Thymus (tissue), 11 donors: ENCODE measurements around the gene LRRC14B. TPM values are rescaled to one million over a fixed set of nuclear protein-coding genes. Genes with fewer than 3 reads are reported as not detected.

ENCODE experiments used
- DNase-seq, 9 donors: peaks; one replicate each; pipeline ENCODE4 v3.0.0-alpha.2; 2013; ENCODE audit warnings: low spot score in 9 of 9, low read depth in 6 of 9, missing footprints in 1 of 9
- H3K27ac ChIP-seq, 2 donors: one replicate each; pipeline ENCODE4 v1.5.1; 2013; ENCODE audit warnings: control low read depth in 1 of 2, low read depth in 1 of 2, low read length in 1 of 2, mild to moderate bottlenecking in 1 of 2, moderate library complexity in 1 of 2
- H3K27me3 ChIP-seq, 2 donors: one replicate each; pipeline ENCODE4 v1.5.1; 2013; ENCODE audit warnings: low read length in 1 of 2; ENCODE audit not compliant: control insufficient read depth in 2 of 2, insufficient read depth in 1 of 2
- H3K36me3 ChIP-seq, 2 donors: one replicate each; pipeline ENCODE4 v1.5.1; 2013; ENCODE audit warnings: low read length in 1 of 2, mild to moderate bottlenecking in 1 of 2, moderate library complexity in 1 of 2; ENCODE audit not compliant: control insufficient read depth in 2 of 2, insufficient read depth in 2 of 2
- H3K4me1 ChIP-seq, 2 donors: one replicate each; pipeline ENCODE4 v1.5.1; 2013; ENCODE audit warnings: low read length in 2 of 2; ENCODE audit not compliant: control insufficient read depth in 2 of 2, insufficient read depth in 2 of 2
- H3K4me3 ChIP-seq, 2 donors: one replicate each; pipeline ENCODE4 v1.5.1; 2013; ENCODE audit warnings: low read length in 2 of 2, control low read depth in 1 of 2, mild to moderate bottlenecking in 1 of 2
- H3K9me3 ChIP-seq, 2 donors: one replicate each; pipeline ENCODE4 v1.5.1; 2013; ENCODE audit warnings: low read length in 1 of 2, mild to moderate bottlenecking in 1 of 2; ENCODE audit not compliant: control insufficient read depth in 2 of 2, insufficient read depth in 1 of 2
- WGBS: extraction: QIAGEN DNeasy Blood & Tissue Kit; methylation state at CpG from one replicate; pipeline ENCODE4 v1.1.7; 2013; 5-methylcytosine and 5-hydroxymethylcytosine counted together
- polyA plus RNA-seq: library from polyadenylated mRNA; stranded (reverse); fragments of 200-250 nt; gene quantifications from one replicate; pipeline ENCODE4 v1.2.3, GENCODE V29; 2013
- total RNA-seq: library from RNA; stranded (reverse); fragments of 120-200 nt; gene quantifications from one replicate; pipeline ENCODE4 v1.2.4, GENCODE V29; 2013
- donor health status: healthy.

Gene LRRC14B
- total and polyA plus RNA-seq, 2 donors: 0.02 to 0.90 TPM

- DNase-seq: no peak
- Histone ChIP-seq H3K4me3 (no peak overlapping the region), H3K27me3 (peaks cover 0 to 4% of the 10 kb centered on the region in 2 donors), H3K9me3 (no peaks in the 10 kb centered on the region), H3K27ac (no peak overlapping the region), H3K4me1 (peaks cover 13 to 46% of the 10 kb centered on the region in 2 donors), H3K36me3 (no peaks in the 10 kb centered on the region)
- WGBS: 79% methylated on average over 21 of the region's 21 CpGs
Observed at GRCh38 chr5:187617-188451, 3.5 kb upstream of the LRRC14B start.

GRCh38 chr5:188488-189481, 2.5 kb upstream of the LRRC14B start:
- no peaks in the 10 kb centered on the region for H3K9me3 ChIP-seq
- peaks cover 13 to 48% of the 10 kb centered on the region in 2 donors for H3K4me1 ChIP-seq
- H3K4me3 ChIP-seq: no peak overlapping the region
- peak; percentile 71 to 94 (median 87) for DNase-seq
- H3K36me3 ChIP-seq: no peaks in the 10 kb centered on the region
- H3K27me3 ChIP-seq: peaks cover 0 to 4% of the 10 kb centered on the region in 2 donors
- WGBS: 46% methylated on average over 37 of the region's 37 CpGs
- no peak overlapping the region for H3K27ac ChIP-seq

- WGBS: 95% methylated on average over 9 of the region's 10 CpGs
Observed at GRCh38 chr5:189486-189885, 1.8 kb upstream of the LRRC14B start.

GRCh38 chr5:189976-190365, 1.3 kb upstream of the LRRC14B start:
- H3K9me3 ChIP-seq: no peaks in the 10 kb centered on the region
- 89% methylated on average over 11 of the region's 11 CpGs for WGBS
- no peak overlapping the region for H3K4me3 ChIP-seq
- H3K4me1 ChIP-seq: peaks cover 13 to 48% of the 10 kb centered on the region in 2 donors
- H3K36me3 ChIP-seq: peaks cover 0 to 2% of the 10 kb centered on the region in 2 donors
- peak overlapping the region in 1 of 2 donors; percentile 86 for H3K27ac ChIP-seq
- peaks cover 0 to 4% of the 10 kb centered on the region in 2 donors for H3K27me3 ChIP-seq
- DNase-seq: no peak

More at GRCh38 chr5:189486-189885, 1.8 kb upstream of the LRRC14B start:
- peaks cover 13 to 48% of the 10 kb centered on the region in 2 donors for H3K4me1 ChIP-seq
- DNase-seq: no peak
- no peaks in the 10 kb centered on the region for H3K36me3 ChIP-seq
- H3K9me3 ChIP-seq: no peaks in the 10 kb centered on the region
- H3K4me3 ChIP-seq: no peak overlapping the region
- H3K27ac ChIP-seq: no peak overlapping the region
- H3K27me3 ChIP-seq: peaks cover 0 to 4% of the 10 kb centered on the region in 2 donors

GRCh38 chr5:190366-191035, 794 bp upstream of the LRRC14B start:
- Histone ChIP-seq H3K27ac (peak overlapping the region in 1 of 2 donors; percentile 86), H3K4me3 (peak overlapping the region in 1 of 2 donors; percentile 47), H3K4me1 (peaks cover 13 to 49% of the 10 kb centered on the region in 2 donors), H3K27me3 (peaks cover 0 to 4% of the 10 kb centered on the region in 2 donors), H3K9me3 (no peaks in the 10 kb centered on the region), H3K36me3 (peaks cover 0 to 3% of the 10 kb centered on the region in 2 donors)
- WGBS: 78% methylated on average over 16 of the region's 16 CpGs
- DNase-seq: peak in 1 of 9 donors; percentile 20

GRCh38 chr5:191949-192690, 825 bp downstream of the LRRC14B start:
- DNase-seq: no peak
- peaks cover 0 to 4% of the 10 kb centered on the region in 2 donors for H3K27me3 ChIP-seq
- no peak overlapping the region for H3K27ac ChIP-seq
- H3K4me1 ChIP-seq: peaks cover 13 to 57% of the 10 kb centered on the region in 2 donors
- no peaks in the 10 kb centered on the region for H3K9me3 ChIP-seq
- peak overlapping the region in 1 of 2 donors; percentile 50 for H3K4me3 ChIP-seq
- WGBS: 96% methylated on average over 46 of the region's 46 CpGs
- peaks cover 0 to 3% of the 10 kb centered on the region in 2 donors for H3K36me3 ChIP-seq

GRCh38 chr5:192691-192969, 1.3 kb downstream of the LRRC14B start:
- 84% methylated on average over 9 of the region's 9 CpGs for WGBS
- Histone ChIP-seq H3K27ac (no peak overlapping the region), H3K4me1 (peaks cover 13 to 57% of the 10 kb centered on the region in 2 donors), H3K36me3 (peaks cover 0 to 3% of the 10 kb centered on the region in 2 donors), H3K27me3 (peaks cover 0 to 4% of the 10 kb centered on the region in 2 donors), H3K4me3 (no peak overlapping the region), H3K9me3 (no peaks in the 10 kb centered on the region)
- no peak for DNase-seq
